ENCODE measurements around the gene RNF20.

GRCh38 chr9:101508211-101508610 is 25.4 kb upstream of the RNF20 start:
- TF ChIP-seq CTCF (optimal IDR thresholded peaks at IDR 0.05 in 1 of 3, IDR thresholded peaks at IDR 0.05 in 1 of 3, conservative IDR thresholded peaks at IDR 0.05 in 1 of 3; ENCODE audit: extremely low read depth in 1 of 3, insufficient read depth in 2 of 3, low read length in 3 of 3) (no peak), EZH2 (IDR thresholded peaks at IDR 0.05; ENCODE audit: low read length) (no peak)

Data from keratinocyte (primary cell).